Activated T-cell treated with anti-CD3 and anti-CD28 coated beads, Interleukin-2, amount 50 U/mL, for 72 hours (primary cell): ENCODE results near the gene TMEM175. TPM values are rescaled to one million over a fixed set of nuclear protein-coding genes. Genes with fewer than 3 reads are reported as not detected.

ENCODE experiments used
- ATAC-seq, 2 donors: fragments of 150-1000 bp; cut with Tn5 transposase; replicated peaks in 1 of 2; 2 replicates each; pipeline ENCODE4 v1.10.0; 2021; ENCODE audit warnings: moderate library complexity in 2 of 2, mild to moderate bottlenecking in 1 of 2
- DNase-seq, 2 donors: peaks; one replicate each; pipeline ENCODE4 v3.0.0; 2021 to 2022; ENCODE audit warnings: mixed read lengths in 1 of 2
- H3K27ac Mint-ChIP-seq: one replicate; pipeline ENCODE4 v1.8.0; 2022; ENCODE audit warnings: mild to moderate bottlenecking, moderate library complexity, mixed read lengths
- H3K27me3 Mint-ChIP-seq: one replicate; pipeline ENCODE4 v1.8.0; 2022; ENCODE audit warnings: low read depth, mixed read lengths
- H3K36me3 Mint-ChIP-seq, 2 donors: one replicate each; pipeline ENCODE4 v1.8.0; 2022; ENCODE audit warnings: mixed read lengths in 2 of 2, mild to moderate bottlenecking in 1 of 2; ENCODE audit not compliant: insufficient read depth in 2 of 2
- H3K4me1 Mint-ChIP-seq: one replicate; pipeline ENCODE4 v1.8.0; 2022; ENCODE audit warnings: low read depth, mixed read lengths
- H3K4me3 Mint-ChIP-seq, 2 donors: one replicate each; pipeline ENCODE4 v1.8.0; 2022; ENCODE audit warnings: mild to moderate bottlenecking in 2 of 2, mixed read lengths in 2 of 2, moderate library complexity in 2 of 2
- H3K9me3 Mint-ChIP-seq, 2 donors: one replicate each; pipeline ENCODE4 v1.8.0; 2022; ENCODE audit warnings: mixed read lengths in 2 of 2
- total RNA-seq, 2 donors: library from RNA; stranded (reverse); gene quantifications; one replicate each; pipeline ENCODE4 v1.2.3, GENCODE V29; 2022

TMEM175 gene
- total RNA-seq, 2 donors from 2014 or later: 21.0 to 22.0 TPM

DNA sequence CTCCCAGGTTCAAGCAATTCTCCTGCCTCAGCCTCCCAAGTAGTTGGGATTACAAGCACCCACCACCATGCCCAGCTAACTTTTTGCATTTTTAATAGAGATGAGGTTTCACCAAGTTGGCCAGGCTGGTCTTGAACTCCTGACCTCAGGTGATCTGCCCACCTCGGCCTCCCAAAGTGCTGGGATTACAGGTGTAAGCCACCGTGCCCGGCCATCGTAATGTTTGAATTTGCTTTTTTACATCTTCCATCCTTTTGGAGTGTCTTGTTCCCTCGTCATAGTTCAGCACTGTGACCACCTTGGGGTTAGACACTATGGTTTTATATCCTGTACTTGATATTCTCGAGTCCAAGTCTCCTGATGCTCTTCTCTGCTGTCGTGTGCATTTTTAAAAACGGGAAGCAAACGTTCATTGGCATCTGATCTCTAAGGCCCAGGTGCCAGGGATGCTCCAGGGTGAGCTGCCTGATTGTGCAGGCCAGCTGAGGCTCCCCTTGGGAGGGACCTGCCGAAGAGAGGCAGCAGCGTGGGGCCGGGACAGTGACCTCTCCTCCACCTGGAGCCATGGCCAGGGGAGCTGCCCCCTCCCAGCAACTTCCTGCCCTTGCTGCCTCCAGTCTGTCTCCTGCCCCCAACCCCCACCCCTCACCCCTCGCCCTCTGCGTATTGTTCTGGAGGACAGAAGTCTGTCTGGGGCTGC lies 24.4 kb downstream of the TMEM175 start:
- Mint-ChIP-seq H3K36me3 (no peaks in the 10 kb centered on the region), H3K27me3 (no peaks in the 10 kb centered on the region), H3K27ac (no peak overlapping the region), H3K4me3 (no peak overlapping the region), H3K4me1 (no peaks in the 10 kb centered on the region), H3K9me3 (no peaks in the 10 kb centered on the region)
- DNase-seq (no peak), ATAC-seq (no peak)

DNA sequence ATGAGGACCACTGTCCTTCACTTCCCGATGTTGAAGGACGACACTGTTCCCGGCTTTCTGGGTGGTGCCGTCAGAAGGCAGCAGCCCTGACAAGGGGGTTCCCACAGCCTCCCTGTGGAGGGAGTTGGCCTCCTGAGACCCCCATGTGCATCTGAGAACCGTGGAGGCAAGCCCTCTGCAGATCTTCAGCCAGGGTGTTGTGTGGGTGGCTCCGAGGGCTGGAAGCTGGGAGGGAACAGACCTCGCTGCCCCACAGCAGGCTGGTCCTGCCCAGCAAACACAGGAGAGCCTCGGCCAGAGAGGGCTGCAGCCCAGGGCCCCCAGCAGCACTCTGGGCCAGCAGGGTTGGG lies 24.9 kb downstream of the TMEM175 start:
- H3K4me1 Mint-ChIP-seq: no peaks in the 10 kb centered on the region
- no peak overlapping the region for H3K27ac Mint-ChIP-seq
- ATAC-seq (no peak), DNase-seq (no peak)
- H3K27me3 Mint-ChIP-seq: no peaks in the 10 kb centered on the region
- no peaks in the 10 kb centered on the region for H3K9me3 Mint-ChIP-seq
- H3K4me3 Mint-ChIP-seq: no peak overlapping the region
- no peaks in the 10 kb centered on the region for H3K36me3 Mint-ChIP-seq

DNA sequence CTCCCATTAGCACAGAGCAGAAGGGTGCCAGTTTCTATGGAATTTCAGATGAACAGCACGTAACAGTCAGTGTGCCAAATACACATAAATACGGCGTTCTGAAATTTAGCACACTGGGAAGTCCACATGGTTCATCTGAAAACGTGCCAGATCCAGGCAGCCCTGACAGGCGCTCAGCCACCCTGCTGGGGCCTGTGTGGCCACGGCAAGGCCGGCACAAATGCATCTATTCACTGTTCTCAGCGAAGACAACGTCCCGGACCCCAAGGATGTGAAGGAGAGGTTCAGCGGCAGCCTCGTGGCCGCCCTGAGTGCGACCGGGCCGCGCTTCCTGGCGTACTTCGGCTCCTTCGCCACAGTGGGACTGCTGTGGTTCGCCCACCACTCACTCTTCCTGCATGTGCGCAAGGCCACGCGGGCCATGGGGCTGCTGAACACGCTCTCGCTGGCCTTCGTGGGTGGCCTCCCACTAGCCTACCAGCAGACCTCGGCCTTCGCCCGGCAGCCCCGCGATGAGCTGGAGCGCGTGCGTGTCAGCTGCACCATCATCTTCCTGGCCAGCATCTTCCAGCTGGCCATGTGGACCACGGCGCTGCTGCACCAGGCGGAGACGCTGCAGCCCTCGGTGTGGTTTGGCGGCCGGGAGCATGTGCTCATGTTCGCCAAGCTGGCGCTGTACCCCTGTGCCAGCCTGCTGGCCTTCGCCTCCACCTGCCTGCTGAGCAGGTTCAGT lies 25.5 kb downstream of the TMEM175 start:
- Mint-ChIP-seq H3K4me1 (no peaks in the 10 kb centered on the region), H3K36me3 (no peaks in the 10 kb centered on the region), H3K27ac (no peak overlapping the region), H3K4me3 (no peak overlapping the region), H3K9me3 (no peaks in the 10 kb centered on the region), H3K27me3 (no peaks in the 10 kb centered on the region)
- ATAC-seq: no peak
- no peak for DNase-seq

DNA sequence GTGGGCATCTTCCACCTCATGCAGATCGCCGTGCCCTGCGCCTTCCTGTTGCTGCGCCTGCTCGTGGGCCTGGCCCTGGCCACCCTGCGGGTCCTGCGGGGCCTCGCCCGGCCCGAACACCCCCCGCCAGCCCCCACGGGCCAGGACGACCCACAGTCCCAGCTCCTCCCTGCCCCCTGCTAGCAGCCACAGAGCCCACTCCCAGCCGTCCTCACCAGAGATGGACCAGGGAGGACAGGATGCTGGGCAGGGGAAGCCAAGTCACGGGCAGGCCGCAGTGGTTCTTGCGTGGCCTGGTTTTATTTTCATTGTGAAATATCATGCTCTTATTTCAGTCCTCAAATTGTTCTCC lies 26.0 kb downstream of the TMEM175 start:
- no peaks in the 10 kb centered on the region for H3K36me3 Mint-ChIP-seq
- H3K4me3 Mint-ChIP-seq: no peak overlapping the region
- no peaks in the 10 kb centered on the region for H3K27me3 Mint-ChIP-seq
- H3K27ac Mint-ChIP-seq: no peak overlapping the region
- H3K9me3 Mint-ChIP-seq: no peaks in the 10 kb centered on the region
- ATAC-seq: no peak
- no peak for DNase-seq
- no peaks in the 10 kb centered on the region for H3K4me1 Mint-ChIP-seq

DNA sequence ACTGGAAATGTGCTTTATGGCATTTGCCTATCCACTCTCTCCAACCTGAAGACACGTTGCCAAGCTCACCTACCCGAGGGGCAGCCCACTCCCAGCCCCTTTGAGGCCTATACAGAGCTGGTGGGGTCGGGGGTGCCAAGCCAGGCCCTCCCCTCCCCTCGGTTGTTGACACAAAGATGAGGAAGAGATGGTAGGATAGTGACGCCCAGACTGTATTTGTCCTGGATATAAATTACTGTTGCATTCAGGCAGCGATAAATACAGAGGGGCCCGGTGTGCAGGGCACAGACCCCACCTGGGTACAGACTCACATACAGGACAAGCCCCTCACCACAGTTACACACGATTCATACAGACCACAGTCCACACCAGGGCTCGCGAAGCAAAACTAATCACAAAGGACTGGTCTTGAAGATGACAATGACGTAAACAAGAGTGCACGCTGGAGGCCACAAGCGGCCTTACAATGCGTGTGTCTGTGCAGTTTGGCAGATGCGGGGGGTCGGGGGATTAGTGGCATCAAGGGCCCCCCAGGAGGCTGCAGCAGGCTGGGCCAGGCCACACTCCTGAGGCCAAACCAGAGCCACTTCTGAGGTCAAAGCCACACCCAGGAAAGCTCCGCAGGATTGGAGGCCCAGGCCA lies 26.6 kb downstream of the TMEM175 start:
- ATAC-seq (no peak), DNase-seq (no peak)
- Mint-ChIP-seq H3K4me1 (no peaks in the 10 kb centered on the region), H3K4me3 (no peak overlapping the region), H3K27me3 (no peaks in the 10 kb centered on the region), H3K9me3 (no peaks in the 10 kb centered on the region), H3K36me3 (no peaks in the 10 kb centered on the region), H3K27ac (no peak overlapping the region)

DNA sequence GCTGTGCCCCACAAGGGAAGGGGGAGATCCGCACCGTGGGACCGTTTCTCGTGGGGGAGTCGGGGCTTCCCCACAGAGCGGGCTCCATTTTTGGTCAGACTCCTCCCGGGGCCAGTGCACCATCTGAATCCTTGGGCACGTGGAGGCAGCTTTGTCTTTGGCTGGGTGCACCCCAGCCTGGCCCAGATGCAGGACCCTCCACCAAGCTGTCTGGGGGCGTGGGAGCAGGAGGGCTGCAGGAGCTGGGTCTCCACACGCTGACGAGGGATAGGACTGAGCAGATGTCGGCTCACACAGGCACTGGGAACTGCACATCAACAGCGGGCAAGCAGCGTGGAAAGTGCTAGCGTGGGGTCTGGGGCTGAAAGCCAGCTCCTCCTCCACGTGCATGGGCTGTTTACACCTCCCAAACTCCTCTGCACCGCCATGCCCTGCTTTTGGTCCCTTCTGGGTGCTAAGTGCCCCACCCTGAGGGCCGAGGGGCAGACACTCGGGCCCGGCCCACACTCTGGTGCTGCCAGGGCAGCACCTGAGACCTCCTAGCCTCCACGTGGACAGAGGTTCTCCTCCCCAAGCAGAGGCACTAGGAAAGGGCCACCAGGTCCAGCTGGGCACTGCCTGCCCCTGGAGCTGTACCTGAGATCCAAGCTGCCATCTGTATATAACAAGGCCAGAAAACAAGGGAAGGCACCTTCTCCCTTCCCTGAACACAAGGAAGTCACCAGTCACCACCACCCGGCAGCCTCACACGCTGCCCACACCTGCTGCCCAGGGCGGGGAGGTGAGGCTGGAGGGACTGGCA lies 27.3 kb downstream of the TMEM175 start:
- Mint-ChIP-seq H3K9me3 (no peaks in the 10 kb centered on the region), H3K36me3 (no peaks in the 10 kb centered on the region), H3K27ac (no peak overlapping the region), H3K27me3 (no peaks in the 10 kb centered on the region), H3K4me1 (no peaks in the 10 kb centered on the region), H3K4me3 (no peak overlapping the region)
- DNase-seq: no peak
- no peak for ATAC-seq

DNA sequence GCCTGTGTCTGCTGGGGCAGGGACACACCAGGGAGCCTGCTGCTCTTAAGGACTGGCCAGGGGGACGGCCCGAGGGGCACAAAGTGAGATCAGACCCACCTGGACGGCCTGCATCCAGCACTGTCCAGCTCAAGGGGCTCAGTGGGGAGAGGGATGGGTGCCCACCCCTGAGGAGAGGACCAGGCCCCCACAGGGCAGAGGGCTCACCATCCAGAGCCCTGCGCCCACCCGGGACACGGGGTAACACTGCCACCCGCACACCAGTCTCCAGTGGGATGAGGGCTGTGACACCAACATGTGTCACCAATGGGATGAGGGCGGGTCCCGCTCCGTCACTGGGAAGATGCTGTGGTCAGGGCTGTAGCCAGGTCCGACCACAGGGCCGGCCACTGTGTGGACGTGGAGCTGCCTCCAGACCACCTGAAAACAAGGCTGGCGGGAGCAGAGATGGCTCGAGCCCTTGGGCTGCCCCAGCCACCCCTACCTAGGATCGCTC lies 27.9 kb downstream of the TMEM175 start:
- Mint-ChIP-seq H3K4me3 (no peak overlapping the region), H3K4me1 (no peaks in the 10 kb centered on the region), H3K27me3 (no peaks in the 10 kb centered on the region), H3K36me3 (no peaks in the 10 kb centered on the region), H3K27ac (no peak overlapping the region), H3K9me3 (no peaks in the 10 kb centered on the region)
- ATAC-seq (no peak), DNase-seq (no peak)

GRCh38 chr4:960636-961350 lies 28.5 kb downstream of the TMEM175 start:
- H3K9me3 Mint-ChIP-seq: no peaks in the 10 kb centered on the region
- DNase-seq (no peak), ATAC-seq (no peak)
- H3K27me3 Mint-ChIP-seq: no peaks in the 10 kb centered on the region
- H3K27ac Mint-ChIP-seq: no peak overlapping the region
- H3K36me3 Mint-ChIP-seq: no peaks in the 10 kb centered on the region
- H3K4me3 Mint-ChIP-seq: no peak overlapping the region
- no peaks in the 10 kb centered on the region for H3K4me1 Mint-ChIP-seq

- ATAC-seq (no peak), DNase-seq (no peak)
- Mint-ChIP-seq H3K27me3 (no peaks in the 10 kb centered on the region), H3K36me3 (no peaks in the 10 kb centered on the region), H3K27ac (no peak overlapping the region), H3K9me3 (no peaks in the 10 kb centered on the region), H3K4me1 (no peaks in the 10 kb centered on the region), H3K4me3 (no peak overlapping the region)
Observed at GRCh38 chr4:961351-962230, 29.3 kb downstream of the TMEM175 start.

GRCh38 chr4:962231-963208 lies 30.3 kb downstream of the TMEM175 start:
- no peaks in the 10 kb centered on the region for H3K4me1 Mint-ChIP-seq
- DNase-seq (no peak), ATAC-seq (no peak)
- H3K36me3 Mint-ChIP-seq: no peaks in the 10 kb centered on the region
- H3K9me3 Mint-ChIP-seq: no peaks in the 10 kb centered on the region
- H3K27ac Mint-ChIP-seq: no peak overlapping the region
- no peak overlapping the region for H3K4me3 Mint-ChIP-seq
- no peaks in the 10 kb centered on the region for H3K27me3 Mint-ChIP-seq
